IMR-90 (cell line): ENCODE measurements around the gene TBCEL. TPM values are rescaled to one million over a fixed set of nuclear protein-coding genes. Genes with fewer than 3 reads are reported as not detected.

Experiments used
- ATAC-seq: fragments of 200-7000 bp; cut with Tn5 transposase; 2 replicates; pipeline ENCODE4 v1.9.1; 2020; ENCODE audit warnings: low read depth, mild to moderate bottlenecking, moderate library complexity
- BruUV-seq: library from RNA; stranded (reverse); fragments of 400-500 nt; replicated peaks from 2 replicates; lab custom pipeline; 2021; lab: Mats Ljungman, UMichigan
- CTCF ChIA-PET: fragments of 300-600 bp; formaldehyde crosslinking; extraction: SDS; loops from one replicate; lab custom pipeline; 2021; ENCODE audit warnings: antibody characterized with exemption; lab: Yijun Ruan, JAX
- POLR2A ChIA-PET: fragments of 300-600 bp; sonication (Branson Sonifier 250); formaldehyde crosslinking; loops from one replicate; lab custom pipeline; 2022; ENCODE audit warnings: antibody characterized with exemption; ENCODE audit not compliant: unreplicated experiment; lab: Charles Lee
- DNase-seq: peaks from one replicate; pipeline ENCODE4 v3.0.0; 2013
- H2AFZ ChIP-seq: replicated peaks from 2 replicates; pipeline ENCODE3; 2013; ENCODE audit warnings: low read length, mild to moderate bottlenecking; ENCODE audit not compliant: poor library complexity
- H2AK5ac ChIP-seq: 2 replicates; pipeline ENCODE4 v1.6.1; 2013; ENCODE audit warnings: low read depth, low read length, inconsistent platforms
- H2AK9ac ChIP-seq: replicated peaks from 2 replicates; pipeline ENCODE3; 2013; ENCODE audit warnings: mild to moderate bottlenecking, low read depth, low read length, moderate library complexity; ENCODE audit not compliant: poor library complexity
- H2BK120ac ChIP-seq: 2 replicates; pipeline ENCODE4 v1.6.1; 2013; ENCODE audit warnings: low read depth, low read length, inconsistent platforms
- H2BK15ac ChIP-seq: 3 replicates; pipeline ENCODE4 v1.6.1; 2013; ENCODE audit warnings: low read depth, low read length, inconsistent platforms
- H2BK20ac ChIP-seq: 2 replicates; pipeline ENCODE4 v1.6.1; 2013; ENCODE audit warnings: low read depth, mild to moderate bottlenecking, inconsistent platforms, low read length, moderate library complexity
- H2BK5ac ChIP-seq: 2 replicates; pipeline ENCODE4 v1.6.1; 2013; ENCODE audit warnings: mild to moderate bottlenecking, low read depth, low read length, inconsistent platforms; ENCODE audit not compliant: poor library complexity, severe bottlenecking
- H3K14ac ChIP-seq: replicated peaks from 2 replicates; pipeline ENCODE4 v1.6.1; 2013; ENCODE audit warnings: low read depth, low read length, inconsistent platforms
- H3K18ac ChIP-seq: 2 replicates; pipeline ENCODE4 v1.6.1; 2013; ENCODE audit warnings: low read depth, low read length, control low read depth
- H3K23ac ChIP-seq: 2 replicates; pipeline ENCODE4 v1.6.1; 2013; ENCODE audit warnings: low read depth, low read length, inconsistent platforms
- H3K27ac ChIP-seq: 2 replicates; pipeline ENCODE4 v1.5.1; 2013; ENCODE audit warnings: mild to moderate bottlenecking, control low read depth, low read length; ENCODE audit not compliant: insufficient read depth
- H3K27me3 ChIP-seq: 2 replicates; pipeline ENCODE4 v1.6.1; 2013; ENCODE audit warnings: low read length; ENCODE audit not compliant: control insufficient read depth, insufficient read depth
- H3K36me3 ChIP-seq: 2 replicates; pipeline ENCODE4 v1.6.1; 2013; ENCODE audit warnings: low read length, mixed read lengths; ENCODE audit not compliant: control insufficient read depth, insufficient read depth
- H3K4ac ChIP-seq: 2 replicates; pipeline ENCODE4 v1.6.1; 2013; ENCODE audit warnings: low read depth, low read length, inconsistent platforms
- H3K4me1 ChIP-seq: 2 replicates; pipeline ENCODE4 v1.6.1; 2013; ENCODE audit warnings: low read length, mixed read lengths; ENCODE audit not compliant: control insufficient read depth, insufficient read depth
- H3K4me2 ChIP-seq: 2 replicates; pipeline ENCODE4 v1.6.1; 2013; ENCODE audit warnings: low read depth, mild to moderate bottlenecking, control low read depth, low read length, moderate library complexity
- H3K4me3 ChIP-seq: 2 replicates; pipeline ENCODE4 v1.5.1; 2013; ENCODE audit warnings: low read depth, mild to moderate bottlenecking, control low read depth, low read length, moderate library complexity; ENCODE audit not compliant: insufficient read depth
- H3K56ac ChIP-seq: 2 replicates; pipeline ENCODE4 v1.6.1; 2013; ENCODE audit warnings: low read length, inconsistent platforms; ENCODE audit not compliant: insufficient read depth; ENCODE audit errors: extremely low read depth
- H3K79me1 ChIP-seq, 2 experiments: 2 replicates each; pipeline ENCODE4 v1.6.1; 2013; ENCODE audit warnings: low read length in 2 of 2, inconsistent platforms in 1 of 2, low read depth in 1 of 2
- H3K9ac ChIP-seq: 2 replicates; pipeline ENCODE4 v1.6.1; 2013; ENCODE audit warnings: low read depth, low read length, control low read depth
- H3K9me1 ChIP-seq: 2 replicates; pipeline ENCODE4 v1.6.1; 2013; ENCODE audit warnings: low read length, inconsistent platforms; ENCODE audit not compliant: insufficient read depth
- H3K9me3 ChIP-seq: 2 replicates; pipeline ENCODE4 v1.6.1; 2013; ENCODE audit warnings: low read length; ENCODE audit not compliant: control insufficient read depth, insufficient read depth
- H4K20me1 ChIP-seq: 2 replicates; pipeline ENCODE4 v1.6.1; 2013; ENCODE audit warnings: low read length, inconsistent platforms; ENCODE audit not compliant: insufficient read depth
- H4K5ac ChIP-seq: 2 replicates; pipeline ENCODE4 v1.6.1; 2013; ENCODE audit warnings: mild to moderate bottlenecking, low read depth, low read length, control low read depth
- H4K8ac ChIP-seq, 2 experiments: 2 replicates each; pipeline ENCODE4 v1.6.1; 2013; ENCODE audit warnings: low read depth in 2 of 2, low read length in 2 of 2, control low read depth in 1 of 2, inconsistent platforms in 1 of 2
- H4K91ac ChIP-seq: 2 replicates; pipeline ENCODE4 v1.6.1; 2013; ENCODE audit warnings: low read depth, low read length, inconsistent platforms; ENCODE audit not compliant: insufficient read depth
- BHLHE40 ChIP-seq: fragments of 150-350 bp; IDR thresholded peaks from 2 replicates; pipeline ENCODE4 v1.6.1; 2016; ENCODE audit warnings: mild to moderate bottlenecking, low read depth, low read length
- CEBPB ChIP-seq: IDR thresholded peaks from 2 replicates; pipeline ENCODE4 v1.6.1; 2012; ENCODE audit warnings: low read depth, low read length, improper control_type of control experiment
- CHD1 ChIP-seq: IDR thresholded peaks from 2 replicates; pipeline ENCODE4 v1.6.1; 2012; ENCODE audit warnings: low read depth, low read length, improper control_type of control experiment
- FOS ChIP-seq: fragments of 150-350 bp; IDR thresholded peaks from 2 replicates; pipeline ENCODE4 v1.6.1; 2016; ENCODE audit warnings: low read depth, low read length
- MAFK ChIP-seq: IDR thresholded peaks from 2 replicates; pipeline ENCODE4 v1.6.1; 2012; ENCODE audit warnings: low read depth, low read length, improper control_type of control experiment
- MAZ ChIP-seq: IDR thresholded peaks from 2 replicates; pipeline ENCODE4 v1.6.1; 2012; ENCODE audit warnings: low read depth, mild to moderate bottlenecking, low read length, improper control_type of control experiment, moderate library complexity, borderline replicate concordance
- MXI1 ChIP-seq: IDR thresholded peaks from 2 replicates; pipeline ENCODE4 v1.6.1; 2012; ENCODE audit warnings: low read depth, mild to moderate bottlenecking, low read length, moderate library complexity, borderline replicate concordance
- NFE2L2 ChIP-seq: fragments of 150-350 bp; IDR thresholded peaks from 2 replicates; pipeline ENCODE4 v1.6.1; 2016; ENCODE audit warnings: low read depth, mild to moderate bottlenecking, low read length
- POLR2A ChIP-seq: IDR thresholded peaks from 2 replicates; pipeline ENCODE4 v1.6.1; 2012; ENCODE audit warnings: mild to moderate bottlenecking, low read depth, low read length
- RAD21 ChIP-seq: IDR thresholded peaks from 2 replicates; pipeline ENCODE4 v1.6.1; 2012; ENCODE audit warnings: low read length, improper control_type of control experiment
- RCOR1 ChIP-seq: IDR thresholded peaks from 2 replicates; pipeline ENCODE4 v1.6.1; 2012; ENCODE audit warnings: mild to moderate bottlenecking, low read length, improper control_type of control experiment; ENCODE audit not compliant: insufficient replicate concordance
- RFX5 ChIP-seq: IDR thresholded peaks from 2 replicates; pipeline ENCODE4 v1.8.0; 2012; ENCODE audit warnings: low read depth, mild to moderate bottlenecking, low read length, moderate library complexity
- SMC3 ChIP-seq: fragments of 150-350 bp; IDR thresholded peaks from 2 replicates; pipeline ENCODE4 v1.6.1; 2016; ENCODE audit warnings: low read depth, mild to moderate bottlenecking, antibody characterized with exemption, low read length, moderate library complexity
- WGBS, 2 experiments: methylation state at CpG; one replicate each; pipeline versions ENCODE4 v1.1.5 to v1.1.7; 2013; ENCODE audit warnings: missing lambda C conversion rate in 2 of 2; ENCODE audit not compliant: insufficient read length in 1 of 2; ENCODE audit errors: extremely low coverage in 2 of 2; 5-methylcytosine and 5-hydroxymethylcytosine counted together
- dilution Hi-C: fragments of 300-500 bp; cut with HindIII; formaldehyde crosslinking; loops from one replicate; pipeline ENCODE4 v1.14.3; 2018; ENCODE audit warnings: low sequenced_read_pairs; ENCODE audit not compliant: unreplicated experiment
- in situ Hi-C: fragments of 300-500 bp; cut with MboI; formaldehyde crosslinking; loops from 3 replicates; pipeline ENCODE4 v1.14.3; 2019; ENCODE audit warnings: low sequenced_read_pairs, inconsistent platforms, mixed read lengths
- intact Hi-C: fragments of 100-400 bp; cut with micrococcal nuclease; formaldehyde crosslinking; loops from 2 replicates; pipeline ENCODE4 v1.10.0; 2022
- polyA plus RNA-seq, 3 experiments: library from polyadenylated mRNA; depleted of rRNA; stranded (reverse); fragments of >200 nt; gene quantifications; 2 replicates each; pipeline ENCODE4 v1.2.3, GENCODE V29; 2012; ENCODE audit warnings: low replicate concordance in 1 of 3
- total RNA-seq: library from RNA; depleted of rRNA; stranded (reverse); fragments of >200 nt; gene quantifications from 2 replicates; pipeline ENCODE4 v1.2.3, GENCODE V29; 2012
- TF ChIP-seq, protein P1 (sequence below): conservative IDR thresholded peaks from 2 replicates; pipeline ENCODE4 v1.5.1; 2012; ENCODE audit warnings: mild to moderate bottlenecking, low read depth, low read length, improper control_type of control experiment
- TF ChIP-seq, protein P2 (sequence below): fragments of 150-350 bp; IDR thresholded peaks from 2 replicates; pipeline ENCODE4 v1.6.1; 2016; ENCODE audit warnings: low read depth, mild to moderate bottlenecking, low read length, moderate library complexity, borderline replicate concordance

Gene TBCEL
- total and polyA plus RNA-seq, 2 of the 4 experiments (the other 2 are of a cell fraction), result 7.1 to 21.0 TPM

DNA sequence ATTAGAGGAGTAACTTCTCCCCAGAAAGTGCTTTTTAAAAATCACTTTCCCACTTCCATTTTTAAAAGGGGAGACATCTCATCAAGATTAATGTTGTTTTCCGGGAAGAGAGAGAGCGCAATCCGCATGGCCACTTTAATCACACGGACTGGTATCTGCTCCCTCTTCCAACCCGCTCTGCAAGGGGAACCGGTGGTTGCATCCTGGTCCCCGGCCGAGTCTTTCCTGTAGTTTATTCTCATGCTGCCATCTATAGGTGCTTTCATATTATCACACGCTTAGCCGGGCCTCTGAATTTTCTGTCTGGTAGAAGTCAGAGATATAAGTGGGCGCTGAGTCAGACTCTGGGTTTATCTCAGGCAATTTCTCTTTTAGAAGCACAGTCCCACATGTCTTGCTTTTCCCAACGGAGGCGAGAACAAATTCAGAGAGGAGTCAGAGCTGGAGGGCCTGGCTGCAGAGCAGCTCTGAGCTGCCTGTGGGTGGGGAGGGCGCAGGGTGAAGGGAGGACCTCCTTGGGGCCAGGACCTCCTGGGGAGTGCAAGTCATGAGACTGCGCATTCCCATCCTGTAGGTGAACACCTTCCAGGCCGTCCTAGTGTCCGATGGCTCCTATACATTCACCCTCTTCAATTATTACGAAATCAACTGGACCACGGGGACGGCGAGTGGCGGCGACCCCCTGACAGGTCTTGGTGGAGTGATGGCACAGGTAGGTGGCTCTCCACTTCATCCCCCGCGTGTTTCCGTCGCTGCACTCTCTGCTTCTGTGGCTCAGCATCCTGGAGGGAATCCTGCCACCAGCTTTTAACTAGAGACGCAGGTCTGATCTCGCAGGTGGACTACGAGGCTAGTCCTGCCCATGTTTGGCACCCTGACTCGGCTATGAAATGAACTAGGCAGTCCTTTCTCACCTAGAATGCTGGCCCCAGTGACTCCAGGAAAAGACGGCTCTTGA, 88.9 kb downstream of the TBCEL start:
- peak; percentile 82 for DNase-seq
- Histone ChIP-seq H4K5ac (no peak overlapping the region), H2BK15ac (no peak overlapping the region), H4K20me1 (no peaks in the 10 kb centered on the region), H2AK5ac (no peak overlapping the region), H3K4ac (no peak overlapping the region), H3K27ac (no peak overlapping the region), H3K4me1 (no peaks in the 10 kb centered on the region), H3K9me3 (no peaks in the 10 kb centered on the region), H4K8ac (no peak overlapping the region), H4K91ac (no peak overlapping the region), H3K14ac (no peak overlapping the region), H2BK120ac (no peak overlapping the region), H3K9ac (no peak overlapping the region), H3K27me3 (peaks cover 30% of the 10 kb centered on the region), H3K4me3 (no peak overlapping the region), H2AFZ (no peak overlapping the region), H2BK20ac (no peak overlapping the region), H3K9me1 (no peaks in the 10 kb centered on the region), H3K79me1 (no peaks in the 10 kb centered on the region), H3K36me3 (no peaks in the 10 kb centered on the region), H3K4me2 (no peak overlapping the region), H3K23ac (no peak overlapping the region), H2AK9ac (peak overlapping the region; percentile 57), H3K56ac (no peak overlapping the region), H3K18ac (no peak overlapping the region), H2BK5ac (no peak overlapping the region)
- peak; percentile 99 for ATAC-seq
- ChIA-PET POLR2A (no interaction called here), CTCF (interaction anchor here (0.8 kb wide), 1 partner anchor 602 kb away, joined by 3 read pairs; the partner anchor contains the start of gene GRIK4)
- no TSS peak for BruUV-seq
- intact Hi-C loops, result loop anchor here (1.0 to 5.0 kb wide), 6 partner anchors 160 to 601 kb away; partner anchors contain the start of gene GRIK4
- in situ Hi-C loops, result no loop called here
- WGBS, 2 experiments, result 68% methylated on average over 5 of the region's 32 CpGs; no CpG with 5 or more reads in 1 of the 2 experiments
- dilution Hi-C loops, result no loop called here
- TF ChIP-seq CEBPB (peak; percentile 72), FOS (no peak), RFX5 (no peak), RAD21 (peak; percentile 76), RCOR1 (no peak), SMC3 (peak; percentile 61), NFE2L2 (no peak), CHD1 (no peak), MAZ (0 out of 2 replicates have a peak, but pooled peaks have one; percentile 27), MXI1 (no peak), BHLHE40 (no peak), POLR2A (no peak), MAFK (no peak)
- TF ChIP-seq, protein P1, sequence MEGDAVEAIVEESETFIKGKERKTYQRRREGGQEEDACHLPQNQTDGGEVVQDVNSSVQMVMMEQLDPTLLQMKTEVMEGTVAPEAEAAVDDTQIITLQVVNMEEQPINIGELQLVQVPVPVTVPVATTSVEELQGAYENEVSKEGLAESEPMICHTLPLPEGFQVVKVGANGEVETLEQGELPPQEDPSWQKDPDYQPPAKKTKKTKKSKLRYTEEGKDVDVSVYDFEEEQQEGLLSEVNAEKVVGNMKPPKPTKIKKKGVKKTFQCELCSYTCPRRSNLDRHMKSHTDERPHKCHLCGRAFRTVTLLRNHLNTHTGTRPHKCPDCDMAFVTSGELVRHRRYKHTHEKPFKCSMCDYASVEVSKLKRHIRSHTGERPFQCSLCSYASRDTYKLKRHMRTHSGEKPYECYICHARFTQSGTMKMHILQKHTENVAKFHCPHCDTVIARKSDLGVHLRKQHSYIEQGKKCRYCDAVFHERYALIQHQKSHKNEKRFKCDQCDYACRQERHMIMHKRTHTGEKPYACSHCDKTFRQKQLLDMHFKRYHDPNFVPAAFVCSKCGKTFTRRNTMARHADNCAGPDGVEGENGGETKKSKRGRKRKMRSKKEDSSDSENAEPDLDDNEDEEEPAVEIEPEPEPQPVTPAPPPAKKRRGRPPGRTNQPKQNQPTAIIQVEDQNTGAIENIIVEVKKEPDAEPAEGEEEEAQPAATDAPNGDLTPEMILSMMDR, result peak; percentile 75
- TF ChIP-seq, protein P2, sequence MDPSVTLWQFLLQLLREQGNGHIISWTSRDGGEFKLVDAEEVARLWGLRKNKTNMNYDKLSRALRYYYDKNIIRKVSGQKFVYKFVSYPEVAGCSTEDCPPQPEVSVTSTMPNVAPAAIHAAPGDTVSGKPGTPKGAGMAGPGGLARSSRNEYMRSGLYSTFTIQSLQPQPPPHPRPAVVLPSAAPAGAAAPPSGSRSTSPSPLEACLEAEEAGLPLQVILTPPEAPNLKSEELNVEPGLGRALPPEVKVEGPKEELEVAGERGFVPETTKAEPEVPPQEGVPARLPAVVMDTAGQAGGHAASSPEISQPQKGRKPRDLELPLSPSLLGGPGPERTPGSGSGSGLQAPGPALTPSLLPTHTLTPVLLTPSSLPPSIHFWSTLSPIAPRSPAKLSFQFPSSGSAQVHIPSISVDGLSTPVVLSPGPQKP, result no peak
